HEK293 (cell line): ENCODE results near the gene RUFY1.

ENCODE experiments used
- CTCF ChIA-PET: fragments of 350-600 bp; formaldehyde crosslinking; extraction: SDS; loops from one replicate; lab custom pipeline; 2021; ENCODE audit warnings: antibody characterized with exemption; lab: Yijun Ruan, JAX
- POLR2A ChIA-PET: fragments of 300-600 bp; formaldehyde crosslinking; extraction: SDS; loops from one replicate; lab custom pipeline; 2020; ENCODE audit warnings: antibody characterized with exemption, inconsistent platforms; lab: Yijun Ruan, JAX
- H3K27ac ChIP-seq: fragments of 200-500 bp; sonication (Bioruptor generic); 2 replicates; pipeline ENCODE4 v1.5.1; 2014; ENCODE audit warnings: low read depth, low read length, control low read depth, inconsistent platforms; ENCODE audit errors: extremely low read depth
- H3K36me3 ChIP-seq, 2 experiments: fragments of 200-500 bp in 1 of 2; sonication (Bioruptor generic) in 1 of 2; 1 replicate in 1 of 2; 2 replicates in 1 of 2; pipeline ENCODE4 v1.5.1; 2014 to 2017; ENCODE audit warnings: inconsistent platforms in 2 of 2, low read length in 2 of 2; ENCODE audit not compliant: control insufficient read depth in 2 of 2, insufficient read depth in 1 of 2
- H3K4me1 ChIP-seq: fragments of 200-500 bp; sonication (Bioruptor generic); 2 replicates; pipeline ENCODE4 v1.5.1; 2014; ENCODE audit warnings: mild to moderate bottlenecking, low read length, inconsistent platforms; ENCODE audit not compliant: control insufficient read depth, insufficient read depth
- H3K4me3 ChIP-seq: 2 replicates; pipeline ENCODE4 v1.5.1; 2011; ENCODE audit warnings: low read depth, mild to moderate bottlenecking, control low read depth, low read length, moderate library complexity
- H3K9me3 ChIP-seq: fragments of 200-500 bp; sonication (Bioruptor generic); 2 replicates; pipeline ENCODE4 v1.5.1; 2014; ENCODE audit warnings: low read depth, low read length, inconsistent platforms; ENCODE audit not compliant: control insufficient read depth, insufficient read depth
- FEZF1 ChIP-seq: fragments of 450-650 bp; formaldehyde crosslinking; IDR thresholded peaks from 2 replicates; pipeline ENCODE4 v1.5.1; 2016; ENCODE audit warnings: missing biosample characterization, missing genetic modification characterization
- GFI1B ChIP-seq: fragments of 450-650 bp; formaldehyde crosslinking; IDR thresholded peaks from 2 replicates; pipeline ENCODE4 v1.5.1; 2016; ENCODE audit warnings: missing biosample characterization, missing genetic modification characterization
- IKZF3 ChIP-seq: fragments of 450-650 bp; IDR thresholded peaks from 2 replicates; pipeline ENCODE4 v1.5.0; 2018; ENCODE audit warnings: missing biosample characterization, mild to moderate bottlenecking, missing genetic modification characterization, moderate library complexity
- MEIS1 ChIP-seq: sonication (generic); formaldehyde crosslinking; IDR thresholded peaks from 2 replicates; pipeline ENCODE4 v1.8.1; 2022; ENCODE audit warnings: missing genetic modification reagents, mild to moderate bottlenecking, borderline replicate concordance
- TRIM28 ChIP-seq: IDR thresholded peaks from 2 replicates; pipeline ENCODE4 v1.6.1; 2011; ENCODE audit warnings: low read length, control low read depth, borderline replicate concordance
- YY1 ChIP-seq: fragments of 450-650 bp; formaldehyde crosslinking; IDR thresholded peaks from 2 replicates; pipeline ENCODE4 v1.5.1; 2018; ENCODE audit warnings: missing biosample characterization, missing genetic modification characterization
- ZBTB48 ChIP-seq: fragments of 450-650 bp; formaldehyde crosslinking; IDR thresholded peaks from 2 replicates; pipeline ENCODE4 v1.5.1; 2016; ENCODE audit warnings: missing biosample characterization, missing genetic modification characterization
- ZBTB49 ChIP-seq: fragments of 450-650 bp; formaldehyde crosslinking; IDR thresholded peaks from 2 replicates; pipeline ENCODE4 v1.5.1; 2016; ENCODE audit warnings: missing biosample characterization, missing genetic modification characterization, low read depth
- ZBTB8A ChIP-seq: fragments of 450-650 bp; formaldehyde crosslinking; IDR thresholded peaks from 2 replicates; pipeline ENCODE4 v1.5.1; 2016; ENCODE audit warnings: missing biosample characterization, missing genetic modification characterization
- ZEB2 ChIP-seq: fragments of 450-650 bp; formaldehyde crosslinking; IDR thresholded peaks from 2 replicates; pipeline ENCODE4 v1.5.1; 2016; ENCODE audit warnings: missing biosample characterization, missing genetic modification characterization
- ZFP37 ChIP-seq: fragments of 450-650 bp; formaldehyde crosslinking; IDR thresholded peaks from 2 replicates; pipeline ENCODE4 v1.5.1; 2016; ENCODE audit warnings: missing biosample characterization, missing genetic modification characterization
- ZNF302 ChIP-seq: fragments of 450-650 bp; formaldehyde crosslinking; IDR thresholded peaks from 2 replicates; pipeline ENCODE4 v1.5.1; 2016; ENCODE audit warnings: missing biosample characterization, missing genetic modification characterization, low read depth
- ZNF324 ChIP-seq: fragments of 450-650 bp; formaldehyde crosslinking; IDR thresholded peaks from 2 replicates; pipeline ENCODE4 v1.5.1; 2016; ENCODE audit warnings: missing biosample characterization, missing genetic modification characterization
- ZNF350 ChIP-seq: fragments of 450-650 bp; formaldehyde crosslinking; IDR thresholded peaks from 2 replicates; pipeline ENCODE4 v1.5.0; 2017; ENCODE audit warnings: missing biosample characterization, mild to moderate bottlenecking, missing genetic modification characterization
- ZNF366 ChIP-seq: fragments of 450-650 bp; formaldehyde crosslinking; conservative IDR thresholded peaks from 2 replicates; pipeline ENCODE4 v1.5.1; 2016; ENCODE audit warnings: missing biosample characterization, missing genetic modification characterization
- ZNF394 ChIP-seq: fragments of 450-650 bp; formaldehyde crosslinking; IDR thresholded peaks from 2 replicates; pipeline ENCODE4 v1.5.1; 2016; ENCODE audit warnings: missing biosample characterization, missing genetic modification characterization, mild to moderate bottlenecking, moderate library complexity, borderline replicate concordance
- ZNF548 ChIP-seq: fragments of 450-650 bp; formaldehyde crosslinking; IDR thresholded peaks from 2 replicates; pipeline ENCODE4 v1.5.1; 2016; ENCODE audit warnings: missing biosample characterization, missing genetic modification characterization
- ZNF571 ChIP-seq: fragments of 450-650 bp; formaldehyde crosslinking; IDR thresholded peaks from 2 replicates; pipeline ENCODE4 v1.5.0; 2017; ENCODE audit warnings: missing biosample characterization, missing genetic modification characterization
- ZNF585B ChIP-seq: fragments of 450-650 bp; formaldehyde crosslinking; IDR thresholded peaks from 2 replicates; pipeline ENCODE4 v1.5.1; 2016; ENCODE audit warnings: missing biosample characterization, missing genetic modification characterization
- ZNF610 ChIP-seq: fragments of 450-650 bp; formaldehyde crosslinking; IDR thresholded peaks from 2 replicates; pipeline ENCODE4 v1.5.1; 2016; ENCODE audit warnings: missing biosample characterization, missing genetic modification characterization, borderline replicate concordance
- ZNF654 ChIP-seq: fragments of 450-650 bp; formaldehyde crosslinking; IDR thresholded peaks from 2 replicates; pipeline ENCODE4 v1.5.1; 2016; ENCODE audit warnings: low read depth, missing biosample characterization, missing genetic modification characterization
- ZNF670 ChIP-seq: fragments of 450-650 bp; formaldehyde crosslinking; IDR thresholded peaks from 2 replicates; pipeline ENCODE4 v1.5.1; 2016; ENCODE audit warnings: missing biosample characterization, missing genetic modification characterization, low read depth
- ZNF747 ChIP-seq: fragments of 450-650 bp; formaldehyde crosslinking; IDR thresholded peaks from 2 replicates; pipeline ENCODE4 v1.5.1; 2016; ENCODE audit warnings: missing biosample characterization, missing genetic modification characterization
- ZNF776 ChIP-seq: fragments of 450-650 bp; formaldehyde crosslinking; IDR thresholded peaks from 2 replicates; pipeline ENCODE4 v1.5.0; 2017; ENCODE audit warnings: missing biosample characterization, missing genetic modification characterization, borderline replicate concordance
- ZNF777 ChIP-seq: fragments of 450-650 bp; formaldehyde crosslinking; IDR thresholded peaks from 2 replicates; pipeline ENCODE4 v1.5.1; 2017; ENCODE audit warnings: missing biosample characterization, missing genetic modification characterization, borderline replicate concordance
- ZNF792 ChIP-seq: fragments of 450-650 bp; formaldehyde crosslinking; IDR thresholded peaks from 2 replicates; pipeline ENCODE4 v1.5.1; 2016; ENCODE audit warnings: missing biosample characterization, missing genetic modification characterization
- ZSCAN23 ChIP-seq: fragments of 450-650 bp; formaldehyde crosslinking; IDR thresholded peaks from 2 replicates; pipeline ENCODE4 v1.5.1; 2016; ENCODE audit warnings: missing biosample characterization, missing genetic modification characterization
- ZXDB ChIP-seq: fragments of 450-650 bp; formaldehyde crosslinking; IDR thresholded peaks from 2 replicates; pipeline ENCODE4 v1.5.1; 2016; ENCODE audit warnings: missing biosample characterization, missing genetic modification characterization
- TF ChIP-seq, protein P1 (sequence below): fragments of 450-650 bp; IDR thresholded peaks from 2 replicates; pipeline ENCODE4 v1.5.1; 2018; ENCODE audit warnings: missing biosample characterization, mild to moderate bottlenecking, missing genetic modification characterization
- TF ChIP-seq, protein P2 (sequence below): fragments of 450-650 bp; formaldehyde crosslinking; IDR thresholded peaks from 2 replicates; pipeline ENCODE4 v1.5.1; 2016; ENCODE audit warnings: missing biosample characterization, missing genetic modification characterization
- TF ChIP-seq, protein P3 (sequence below): sonication (generic); formaldehyde crosslinking; IDR thresholded peaks from 2 replicates; pipeline ENCODE4 v1.8.1; 2022; ENCODE audit warnings: mild to moderate bottlenecking, moderate library complexity, missing genetic modification reagents

Gene RUFY1

DNA sequence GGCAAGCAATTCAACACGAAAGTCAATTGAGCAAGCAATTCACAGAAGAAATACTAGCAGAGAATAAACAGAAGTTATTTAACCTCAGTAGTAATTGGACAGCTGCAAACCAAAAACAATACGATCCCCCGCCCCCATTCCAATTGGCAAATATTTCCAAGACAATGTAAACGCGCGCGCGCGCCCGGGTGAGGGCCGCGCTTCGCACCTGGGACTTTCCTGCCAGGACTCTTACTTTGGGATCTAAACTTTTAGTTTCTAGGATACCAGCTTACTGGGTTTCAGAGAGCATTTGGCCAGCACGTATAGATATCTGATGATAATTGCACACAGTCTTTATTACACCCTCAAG is 8.6 kb downstream of the RUFY1 start (continued):
- TF ChIP-seq, protein P1, sequence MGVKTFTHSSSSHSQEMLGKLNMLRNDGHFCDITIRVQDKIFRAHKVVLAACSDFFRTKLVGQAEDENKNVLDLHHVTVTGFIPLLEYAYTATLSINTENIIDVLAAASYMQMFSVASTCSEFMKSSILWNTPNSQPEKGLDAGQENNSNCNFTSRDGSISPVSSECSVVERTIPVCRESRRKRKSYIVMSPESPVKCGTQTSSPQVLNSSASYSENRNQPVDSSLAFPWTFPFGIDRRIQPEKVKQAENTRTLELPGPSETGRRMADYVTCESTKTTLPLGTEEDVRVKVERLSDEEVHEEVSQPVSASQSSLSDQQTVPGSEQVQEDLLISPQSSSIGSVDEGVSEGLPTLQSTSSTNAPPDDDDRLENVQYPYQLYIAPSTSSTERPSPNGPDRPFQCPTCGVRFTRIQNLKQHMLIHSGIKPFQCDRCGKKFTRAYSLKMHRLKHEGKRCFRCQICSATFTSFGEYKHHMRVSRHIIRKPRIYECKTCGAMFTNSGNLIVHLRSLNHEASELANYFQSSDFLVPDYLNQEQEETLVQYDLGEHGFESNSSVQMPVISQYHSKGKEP = no peak
- no peak for TF ChIP-seq ZNF776 (tag by site-specific recombination)
- no peak for TF ChIP-seq FEZF1 (tag by site-specific recombination)
- no peak for TF ChIP-seq ZNF670
- no peak for TF ChIP-seq ZNF585B
- no peak for TF ChIP-seq ZNF571 (tag by site-specific recombination)
- TF ChIP-seq, all 188 proteins: peak for 12

GRCh38 chr5:179559284-179560252 is 9.2 kb downstream of the RUFY1 start:
- POLR2A ChIA-PET = interaction anchor here (0.6 to 2.6 kb wide), 13 partner anchors 9 to 173 kb away, joined by 3 to 44 read pairs (median 4); partner anchors contain the start of genes HNRNPH1, MAML1 and RUFY1
- H3K4me3 ChIP-seq = peak overlapping the region; percentile 84
- no peak for TF ChIP-seq ZSCAN23 (tag by site-specific recombination)
- TF ChIP-seq ZNF302 (tag by site-specific recombination) = no peak
- peak; percentile 59 for TF ChIP-seq ZNF366
- no peak for TF ChIP-seq ZNF548 (tag by site-specific recombination)
- no peak for TF ChIP-seq ZNF654 (tag by site-specific recombination)
- TF ChIP-seq GFI1B (tag by site-specific recombination) = no peak
- no peak for TF ChIP-seq MEIS1 (CRISPR knock-in tag)
- TF ChIP-seq ZBTB49 (tag by site-specific recombination) = no peak
- TF ChIP-seq ZEB2 (tag by site-specific recombination) = 0 out of 2 replicates have a peak, but pooled peaks have one; percentile 39
- peak; percentile 89 for TF ChIP-seq IKZF3
- 0 out of 2 replicates have a peak, but pooled peaks have one; percentile 36 for TF ChIP-seq ZNF394 (tag by site-specific recombination)
- peak; percentile 59; the same call in 1 of the 2 replicates for TF ChIP-seq ZBTB8A
- TF ChIP-seq ZBTB48 = peak; percentile 97
- no peak for TF ChIP-seq TRIM28
- TF ChIP-seq ZFP37 (tag by site-specific recombination) = 0 out of 2 replicates have a peak, but pooled peaks have one; percentile 67
- TF ChIP-seq ZNF792 (tag by site-specific recombination) = no peak
- TF ChIP-seq, protein P2, sequence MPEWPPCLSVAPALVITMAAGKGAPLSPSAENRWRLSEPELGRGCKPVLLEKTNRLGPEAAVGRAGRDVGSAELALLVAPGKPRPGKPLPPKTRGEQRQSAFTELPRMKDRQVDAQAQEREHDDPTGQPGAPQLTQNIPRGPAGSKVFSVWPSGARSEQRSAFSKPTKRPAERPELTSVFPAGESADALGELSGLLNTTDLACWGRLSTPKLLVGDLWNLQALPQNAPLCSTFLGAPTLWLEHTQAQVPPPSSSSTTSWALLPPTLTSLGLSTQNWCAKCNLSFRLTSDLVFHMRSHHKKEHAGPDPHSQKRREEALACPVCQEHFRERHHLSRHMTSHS (tag by site-specific recombination) = no peak
- TF ChIP-seq ZNF324 (tag by site-specific recombination) = peak; percentile 42; the same call in 1 of the 2 replicates
- TF ChIP-seq ZNF747 (tag by site-specific recombination) = no peak
- TF ChIP-seq ZNF350 (tag by site-specific recombination) = no peak
- TF ChIP-seq ZNF610 = no peak
- TF ChIP-seq, protein P3, sequence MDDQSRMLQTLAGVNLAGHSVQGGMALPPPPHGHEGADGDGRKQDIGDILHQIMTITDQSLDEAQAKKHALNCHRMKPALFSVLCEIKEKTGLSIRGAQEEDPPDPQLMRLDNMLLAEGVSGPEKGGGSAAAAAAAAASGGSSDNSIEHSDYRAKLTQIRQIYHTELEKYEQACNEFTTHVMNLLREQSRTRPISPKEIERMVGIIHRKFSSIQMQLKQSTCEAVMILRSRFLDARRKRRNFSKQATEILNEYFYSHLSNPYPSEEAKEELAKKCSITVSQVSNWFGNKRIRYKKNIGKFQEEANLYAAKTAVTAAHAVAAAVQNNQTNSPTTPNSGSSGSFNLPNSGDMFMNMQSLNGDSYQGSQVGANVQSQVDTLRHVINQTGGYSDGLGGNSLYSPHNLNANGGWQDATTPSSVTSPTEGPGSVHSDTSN (CRISPR knock-in tag) = 0 out of 2 replicates have a peak, but pooled peaks have one; percentile 34
- TF ChIP-seq ZXDB (tag by site-specific recombination) = peak; percentile 39; the same call in 1 of the 2 replicates
- peak; percentile 72 for TF ChIP-seq YY1 (tag by site-specific recombination)
- peak; percentile 82; the same call in 1 of the 2 replicates for TF ChIP-seq ZNF777 (tag by site-specific recombination)

More at GRCh38 chr5:179559284-179560252, 9.2 kb downstream of the RUFY1 start:
- Histone ChIP-seq H3K4me1 (peaks cover 6% of the 10 kb centered on the region; the same call in 1 of the 2 replicates), H3K9me3 (no peaks in the 10 kb centered on the region), H3K36me3 (peaks cover 30 to 33% of the 10 kb centered on the region in 2 experiments), H3K27ac (peak overlapping the region; percentile 75)
- CTCF ChIA-PET = interaction anchor here (0.6 to 0.8 kb wide), 4 partner anchors 23 to 394 kb away, joined by 3 read pairs; no protein-coding TSS in a partner anchor
